ENCODE results near the gene LRRC61.
"Not testable (repeated sequence)": the region's sequence is repeated elsewhere in the genome, so short reads cannot be mapped to it uniquely, and the experiment has no call there.

LRRC61 gene

GRCh38 chr7:150380463-150380862 is 57.3 kb downstream of the LRRC61 start:
- H3K9ac ChIP-seq (ENCODE audit: low read depth, low read length): peak overlapping the region; percentile 66

GRCh38 chr7:150381096-150381495 is 57.9 kb downstream of the LRRC61 start:
- Histone ChIP-seq H3K9ac (ENCODE audit: low read depth, low read length) (peak overlapping the region; percentile 66; the same call in 1 of the 2 replicates), H3K9me3 (ENCODE audit: control insufficient read depth, insufficient read depth, low read length) (no peaks in the 10 kb centered on the region), H3K4me1 (ENCODE audit: insufficient read depth, low read length) (peaks cover 62% of the 10 kb centered on the region), H3K36me3 (ENCODE audit: insufficient read depth, low read length) (no peaks in the 10 kb centered on the region)

More at GRCh38 chr7:150380463-150380862, 57.3 kb downstream of the LRRC61 start:
- no peaks in the 10 kb centered on the region for H3K9me3 ChIP-seq (ENCODE audit: control insufficient read depth, insufficient read depth, low read length)
- H3K36me3 ChIP-seq (ENCODE audit: insufficient read depth, low read length): no peaks in the 10 kb centered on the region
- H3K4me1 ChIP-seq (ENCODE audit: insufficient read depth, low read length): peaks cover 60% of the 10 kb centered on the region

GRCh38 chr7:150381785-150382122 is 58.6 kb downstream of the LRRC61 start:
- Histone ChIP-seq H3K9ac (ENCODE audit: low read depth, low read length) (no peak overlapping the region), H3K36me3 (ENCODE audit: insufficient read depth, low read length) (no peaks in the 10 kb centered on the region), H3K9me3 (ENCODE audit: control insufficient read depth, insufficient read depth, low read length) (no peaks in the 10 kb centered on the region), H3K4me1 (ENCODE audit: insufficient read depth, low read length) (peaks cover 62% of the 10 kb centered on the region)

- Histone ChIP-seq H3K9me3 (ENCODE audit: control insufficient read depth, insufficient read depth, low read length) (no peaks in the 10 kb centered on the region), H3K36me3 (ENCODE audit: insufficient read depth, low read length) (no peaks in the 10 kb centered on the region), H3K9ac (ENCODE audit: low read depth, low read length) (no peak overlapping the region), H3K4me1 (ENCODE audit: insufficient read depth, low read length) (peaks cover 58% of the 10 kb centered on the region)
These were observed 59.1 kb downstream of the LRRC61 start for GRCh38 chr7:150382123-150382843.

GRCh38 chr7:150382844-150383225 is 59.7 kb downstream of the LRRC61 start:
- H3K9me3 ChIP-seq (ENCODE audit: control insufficient read depth, insufficient read depth, low read length): no peaks in the 10 kb centered on the region
- H3K36me3 ChIP-seq (ENCODE audit: insufficient read depth, low read length): no peaks in the 10 kb centered on the region
- no peak overlapping the region for H3K9ac ChIP-seq (ENCODE audit: low read depth, low read length)
- H3K4me1 ChIP-seq (ENCODE audit: insufficient read depth, low read length): peaks cover 53% of the 10 kb centered on the region

- H3K36me3 ChIP-seq (ENCODE audit: insufficient read depth, low read length): peaks cover 2% of the 10 kb centered on the region; the same call in 1 of the 2 replicates
- no peaks in the 10 kb centered on the region for H3K9me3 ChIP-seq (ENCODE audit: control insufficient read depth, insufficient read depth, low read length)
- H3K9ac ChIP-seq (ENCODE audit: low read depth, low read length): peak overlapping the region; percentile 47
- H3K4me1 ChIP-seq (ENCODE audit: insufficient read depth, low read length): peaks cover 56% of the 10 kb centered on the region
These were observed 60.7 kb downstream of the LRRC61 start for GRCh38 chr7:150383710-150384397.

GRCh38 chr7:150384406-150385301 is 61.5 kb downstream of the LRRC61 start:
- peak overlapping the region; percentile 47 for H3K9ac ChIP-seq (ENCODE audit: low read depth, low read length)
- H3K9me3 ChIP-seq (ENCODE audit: control insufficient read depth, insufficient read depth, low read length): no peaks in the 10 kb centered on the region
- H3K4me1 ChIP-seq (ENCODE audit: insufficient read depth, low read length): peaks cover 56% of the 10 kb centered on the region
- H3K36me3 ChIP-seq (ENCODE audit: insufficient read depth, low read length): peaks cover 6% of the 10 kb centered on the region; the same call in 1 of the 2 replicates

- Histone ChIP-seq H3K4me1 (ENCODE audit: insufficient read depth, low read length) (peaks cover 55% of the 10 kb centered on the region), H3K36me3 (ENCODE audit: insufficient read depth, low read length) (peaks cover 10% of the 10 kb centered on the region), H3K9ac (ENCODE audit: low read depth, low read length) (no peak overlapping the region), H3K9me3 (ENCODE audit: control insufficient read depth, insufficient read depth, low read length) (no peaks in the 10 kb centered on the region)
These were observed 62.2 kb downstream of the LRRC61 start for GRCh38 chr7:150385302-150385723.

- not testable (repeated sequence) for H3K36me3 ChIP-seq (ENCODE audit: insufficient read depth, low read length)
These were observed 62.7 kb downstream of the LRRC61 start for GRCh38 chr7:150385884-150386283.

More at GRCh38 chr7:150385884-150386283, 62.7 kb downstream of the LRRC61 start:
- not testable (repeated sequence) for H3K9ac ChIP-seq (ENCODE audit: low read depth, low read length); H3K9me3 ChIP-seq (ENCODE audit: control insufficient read depth, insufficient read depth, low read length)
- H3K4me1 ChIP-seq (ENCODE audit: insufficient read depth, low read length): peaks cover 49% of the 10 kb centered on the region
